HUDEP-2 (cell line): Measurements from ENCODE around the gene KCNQ4.

Experiments
- DNase-seq, 76 experiments: peaks; one replicate each; lab custom pipeline; 2025; ENCODE audit not compliant: unreplicated experiment in 76 of 76; lab: John Stamatoyannopoulos, UW

KCNQ4 gene

DNA sequence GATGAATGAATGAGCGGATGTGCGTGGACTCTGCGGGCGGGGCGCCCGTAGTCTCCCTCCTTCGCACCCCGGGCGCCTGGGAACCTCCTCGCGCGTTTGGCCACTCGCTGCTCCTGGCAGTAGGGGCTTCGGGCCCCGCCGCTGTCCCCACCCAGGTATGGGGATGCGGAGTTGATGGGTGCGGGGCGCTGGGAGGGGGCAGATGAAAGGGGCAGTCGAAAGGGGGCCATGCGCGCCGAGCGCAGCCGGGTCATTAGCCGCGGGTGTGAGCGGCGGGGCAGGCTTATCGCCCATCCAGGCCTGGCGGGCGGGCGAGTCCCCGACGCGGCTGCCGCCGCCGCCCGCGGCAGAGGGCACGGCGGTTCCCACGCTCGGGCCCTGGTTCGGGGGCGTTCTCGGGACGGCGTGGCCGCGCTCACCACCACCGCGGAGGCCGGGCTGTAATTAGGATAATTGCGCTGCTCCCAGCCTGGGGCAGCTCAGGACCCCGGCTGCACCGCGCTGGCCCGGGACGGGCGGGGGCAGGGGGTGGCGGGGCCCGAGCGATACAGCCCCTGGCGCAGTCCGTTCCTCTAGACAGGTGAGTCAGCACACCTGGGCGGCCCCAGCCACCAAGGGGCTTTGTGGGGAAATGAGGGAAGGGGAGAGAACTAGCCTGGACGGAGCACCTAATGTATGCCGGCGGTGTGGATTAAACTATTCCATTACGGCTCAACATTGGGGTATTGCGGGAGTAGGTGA lies 100.6 kb downstream of the KCNQ4 start:
- no peak for DNase-seq

DNA sequence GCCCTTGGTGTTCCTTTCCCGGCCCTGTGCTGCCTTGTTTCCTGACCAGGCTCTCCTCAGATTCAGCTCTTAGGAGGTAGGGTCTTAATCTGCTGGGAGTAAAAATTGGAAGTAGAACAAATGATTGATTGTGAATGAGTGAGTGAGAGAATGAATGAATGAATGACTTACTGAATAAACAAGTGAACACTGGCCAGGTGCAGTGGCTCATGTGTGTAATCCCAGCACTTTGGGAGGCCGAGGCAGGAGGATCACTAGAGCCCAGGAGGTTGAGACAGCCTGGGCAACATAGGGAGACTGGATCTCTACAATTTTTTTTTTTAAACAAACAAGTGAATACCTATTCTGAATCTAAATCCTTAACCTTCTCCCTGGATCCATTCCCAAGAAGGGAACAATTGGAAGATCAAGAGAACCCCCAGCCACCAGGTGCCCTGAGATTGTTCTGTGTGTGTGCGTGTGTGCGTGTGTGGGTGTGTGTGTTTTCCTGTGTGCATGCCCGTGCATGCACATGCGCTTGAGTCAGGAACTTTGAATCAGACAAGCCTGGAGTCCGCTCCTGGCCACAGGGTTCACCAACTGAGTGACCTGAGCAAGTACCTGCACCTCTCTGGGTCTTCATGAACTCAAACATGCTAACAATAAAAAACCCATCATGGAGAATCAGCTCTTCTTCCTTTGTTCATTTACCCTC lies 102.9 kb downstream of the KCNQ4 start:
- no peak for DNase-seq

DNA sequence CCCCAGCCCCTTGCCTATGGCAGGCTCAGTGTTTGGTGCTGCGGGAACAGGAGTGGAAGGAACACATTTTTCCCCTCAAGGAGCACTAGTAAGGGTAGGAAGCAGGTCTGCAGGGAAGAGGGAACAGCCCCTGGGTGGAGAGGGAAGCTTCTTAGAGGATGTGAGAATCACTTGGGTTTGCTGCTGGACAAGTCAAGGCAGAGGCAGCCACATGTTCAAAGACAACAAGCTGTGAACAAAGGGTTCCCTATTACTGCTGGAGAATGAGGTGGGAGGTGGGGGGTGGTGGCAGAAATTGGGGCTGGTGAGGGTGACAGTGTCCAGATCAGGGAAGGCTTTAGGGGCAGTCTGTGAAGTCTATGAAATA lies 103.4 kb downstream of the KCNQ4 start:
- DNase-seq = no peak

DNA sequence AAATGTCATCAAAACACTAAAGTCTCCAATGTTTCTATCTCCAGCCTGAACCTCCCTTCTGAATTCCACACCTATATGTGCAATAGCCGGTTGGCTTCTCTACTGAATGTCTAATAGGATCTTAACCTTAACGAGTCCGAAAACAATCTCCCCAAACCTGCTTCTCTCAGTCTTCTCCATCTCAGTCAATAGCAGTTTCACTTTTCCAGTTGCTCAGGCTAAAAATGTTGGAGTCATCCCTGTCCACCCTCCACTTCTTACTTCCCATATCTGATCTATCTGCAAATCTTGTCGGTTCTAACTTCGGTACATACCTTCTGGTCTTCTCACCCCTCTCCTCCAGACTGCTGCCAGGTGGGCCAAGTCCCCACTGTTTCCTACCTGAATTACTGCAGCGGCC lies 104.1 kb downstream of the KCNQ4 start:
- no peak for DNase-seq
